HAP-1 (cell line): ENCODE data around the gene ABITRAM.
"Not testable (repeated sequence)": the region's sequence is repeated elsewhere in the genome, so short reads cannot be mapped to it uniquely, and the experiment has no call there.

ENCODE experiments used
- DNase-seq, 2 experiments: peaks; one replicate each; pipeline ENCODE4 v3.0.0-alpha.2; 2016 to 2020; ENCODE audit warnings: low spot score in 2 of 2
- H3K27me3 ChIP-seq: fragments of 250-450 bp; sonication (Bioruptor Pico); 2 replicates; pipeline ENCODE4 v1.5.1; 2020; ENCODE audit warnings: low read depth, mild to moderate bottlenecking, moderate library complexity
- H3K36me3 ChIP-seq: fragments of 250-450 bp; sonication (Bioruptor Pico); replicated peaks from 2 replicates; pipeline ENCODE4 v1.5.1; 2020; ENCODE audit warnings: mild to moderate bottlenecking
- H3K4me1 ChIP-seq: fragments of 250-450 bp; sonication (Bioruptor Pico); 2 replicates; pipeline ENCODE4 v1.5.1; 2020; ENCODE audit warnings: mild to moderate bottlenecking
- H3K4me3 ChIP-seq: fragments of 250-450 bp; sonication (Bioruptor Pico); 2 replicates; pipeline ENCODE4 v1.5.1; 2020; ENCODE audit warnings: mild to moderate bottlenecking, moderate library complexity
- H3K9me3 ChIP-seq: fragments of 250-450 bp; sonication (Bioruptor Pico); 2 replicates; pipeline ENCODE4 v1.5.1; 2020; ENCODE audit warnings: mild to moderate bottlenecking, moderate library complexity
- in situ Hi-C: fragments of 300-500 bp; cut with MboI; formaldehyde crosslinking; loops from 3 replicates; pipeline ENCODE4 v1.14.3; 2020; ENCODE audit warnings: low sequenced_read_pairs, inconsistent platforms, mixed read lengths

The ABITRAM gene

GRCh38 chr9:108934323-108934893, at the start of gene ABITRAM:
Gene ABITRAM (plus strand): TSS chr9:108934400. CDS start chr9:108934487, 87 bp downstream.
- peak; percentile 79 to 80 for DNase-seq
- Histone ChIP-seq H3K4me1 (peaks cover 19% of the 10 kb centered on the region), H3K4me3 (peak within 1 kb of the TSS; percentile 95), H3K36me3 (peaks cover 13% of the 10 kb centered on the region), H3K9me3 (no peaks in the 10 kb centered on the region), H3K27me3 (no peaks in the 10 kb centered on the region)
- in situ Hi-C loops: no loop called here

GRCh38 chr9:108884701-108885100, 49.5 kb upstream of the ABITRAM start:
- no peaks in the 10 kb centered on the region for H3K4me1 ChIP-seq
- no peaks in the 10 kb centered on the region for H3K27me3 ChIP-seq
- H3K4me3 ChIP-seq: no peak overlapping the region
- H3K9me3 ChIP-seq: no peaks in the 10 kb centered on the region
- in situ Hi-C loops: no loop called here
- H3K36me3 ChIP-seq: peaks cover 46% of the 10 kb centered on the region
- DNase-seq: no peak

GRCh38 chr9:108885643-108886348, 48.4 kb upstream of the ABITRAM start:
- DNase-seq: peak; percentile 23 to 58
- Histone ChIP-seq H3K36me3 (peaks cover 43% of the 10 kb centered on the region), H3K9me3 (no peaks in the 10 kb centered on the region), H3K4me1 (no peaks in the 10 kb centered on the region), H3K27me3 (no peaks in the 10 kb centered on the region), H3K4me3 (no peak overlapping the region)
- in situ Hi-C loops: no loop called here

DNA sequence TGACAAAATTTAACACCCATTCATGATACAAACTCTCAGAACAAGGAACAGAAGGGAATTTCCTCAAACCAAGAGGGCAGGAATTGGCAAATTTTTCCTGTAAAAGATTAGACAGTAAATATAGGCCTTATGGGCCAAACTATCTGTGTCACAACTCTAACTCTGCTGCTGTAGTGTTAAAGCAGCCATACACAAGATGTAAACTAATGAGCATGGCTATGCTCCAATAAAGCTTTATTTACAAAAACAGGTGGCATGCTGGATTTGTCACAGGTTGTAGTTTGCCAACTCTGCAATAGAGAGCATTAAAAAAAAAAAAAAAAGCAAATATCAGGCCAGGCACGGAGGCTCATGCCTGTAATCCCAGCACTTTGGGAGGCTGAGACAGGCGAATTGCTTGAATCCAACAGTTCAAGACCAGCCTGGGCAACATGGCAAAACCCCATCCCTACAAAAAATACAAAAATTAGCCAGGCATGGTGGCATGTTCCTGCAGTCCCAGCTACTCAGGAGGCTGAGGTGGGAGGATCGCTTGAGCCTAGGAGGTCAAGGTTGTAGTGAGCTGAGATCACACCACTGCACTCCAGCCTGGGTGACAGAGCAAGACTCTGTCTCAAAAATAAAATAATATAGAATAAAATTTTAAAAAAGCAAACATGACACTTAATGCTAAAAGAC, 47.5 kb upstream of the ABITRAM start:
- H3K4me3 ChIP-seq, H3K27me3 ChIP-seq, H3K4me1 ChIP-seq, in situ Hi-C loops, H3K9me3 ChIP-seq, DNase-seq: not testable (repeated sequence)
- peaks cover 47% of the 10 kb centered on the region for H3K36me3 ChIP-seq

DNA sequence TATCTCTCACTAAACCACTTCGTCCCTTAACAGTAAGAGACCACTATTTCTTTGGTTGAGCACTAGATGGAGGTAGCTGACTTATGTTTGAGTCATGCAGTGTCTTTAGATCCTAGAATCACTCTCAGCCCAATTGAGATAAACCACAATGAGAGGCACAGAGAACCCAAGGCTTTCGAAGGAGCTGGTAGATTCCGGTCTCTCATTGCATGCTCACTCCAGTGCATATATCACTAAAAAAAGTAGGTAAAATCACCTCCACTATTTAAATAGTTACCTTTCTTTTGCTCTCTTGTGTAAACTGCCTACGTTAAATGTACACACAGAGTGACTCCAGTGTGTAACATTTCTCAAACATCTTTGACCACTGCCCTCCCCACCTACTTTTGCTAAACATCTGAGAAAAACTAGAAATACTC, 44.5 kb upstream of the ABITRAM start:
- Histone ChIP-seq H3K4me1 (no peaks in the 10 kb centered on the region), H3K36me3 (peaks cover 73% of the 10 kb centered on the region), H3K4me3 (no peak overlapping the region), H3K27me3 (no peaks in the 10 kb centered on the region), H3K9me3 (no peaks in the 10 kb centered on the region)
- DNase-seq: no peak
- in situ Hi-C loops: no loop called here

DNA sequence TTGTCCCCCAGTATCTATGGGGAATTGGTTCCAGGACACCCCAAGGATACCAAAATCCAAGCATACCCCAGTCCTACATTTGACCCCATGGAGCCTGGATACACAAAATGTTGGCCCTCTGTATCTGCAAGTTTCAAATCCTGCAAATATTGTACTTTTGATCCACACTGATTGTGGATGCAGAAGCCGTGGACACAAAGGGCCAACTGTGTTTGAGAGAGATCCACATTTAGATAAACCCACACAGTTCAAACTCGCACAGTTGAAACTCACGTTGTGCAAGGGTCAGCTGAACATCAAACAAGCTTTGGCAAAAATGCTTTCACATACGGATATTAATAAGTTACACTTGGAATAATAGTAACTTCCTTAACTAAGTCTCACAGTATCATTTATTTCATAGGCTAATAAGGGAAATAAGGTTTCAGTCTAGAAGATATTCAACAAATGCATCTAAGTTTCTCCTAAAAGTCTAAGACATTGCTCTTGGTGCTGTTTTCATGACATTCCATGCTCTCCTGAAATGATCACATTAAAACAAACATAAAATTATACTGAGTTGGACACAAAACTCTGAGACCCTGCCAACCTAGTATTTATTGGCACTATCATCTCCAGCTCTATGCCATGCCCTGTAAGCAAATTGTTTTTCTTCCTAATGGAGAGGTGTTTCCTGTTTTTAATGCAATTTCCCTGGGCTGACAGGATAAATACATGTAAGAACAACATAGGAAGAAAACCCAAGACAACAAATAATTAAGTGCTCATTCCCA, 39.8 kb upstream of the ABITRAM start:
- no peaks in the 10 kb centered on the region for H3K9me3 ChIP-seq
- no peak overlapping the region for H3K4me3 ChIP-seq
- DNase-seq: no peak
- no peaks in the 10 kb centered on the region for H3K27me3 ChIP-seq
- no peaks in the 10 kb centered on the region for H3K4me1 ChIP-seq
- peaks cover 88% of the 10 kb centered on the region for H3K36me3 ChIP-seq
- in situ Hi-C loops: no loop called here

- no peaks in the 10 kb centered on the region for H3K9me3 ChIP-seq
- in situ Hi-C loops: no loop called here
- peaks cover 85% of the 10 kb centered on the region for H3K36me3 ChIP-seq
- H3K4me1 ChIP-seq: no peaks in the 10 kb centered on the region
- no peak for DNase-seq
- H3K27me3 ChIP-seq: no peaks in the 10 kb centered on the region
- no peak overlapping the region for H3K4me3 ChIP-seq
These were observed 36.7 kb upstream of the ABITRAM start for GRCh38 chr9:108897324-108898096.

GRCh38 chr9:108899023-108899695, 35.0 kb upstream of the ABITRAM start:
- H3K9me3 ChIP-seq, DNase-seq, H3K27me3 ChIP-seq, in situ Hi-C loops, H3K4me3 ChIP-seq, H3K4me1 ChIP-seq: not testable (repeated sequence)
- H3K36me3 ChIP-seq: peaks cover 82% of the 10 kb centered on the region

DNA sequence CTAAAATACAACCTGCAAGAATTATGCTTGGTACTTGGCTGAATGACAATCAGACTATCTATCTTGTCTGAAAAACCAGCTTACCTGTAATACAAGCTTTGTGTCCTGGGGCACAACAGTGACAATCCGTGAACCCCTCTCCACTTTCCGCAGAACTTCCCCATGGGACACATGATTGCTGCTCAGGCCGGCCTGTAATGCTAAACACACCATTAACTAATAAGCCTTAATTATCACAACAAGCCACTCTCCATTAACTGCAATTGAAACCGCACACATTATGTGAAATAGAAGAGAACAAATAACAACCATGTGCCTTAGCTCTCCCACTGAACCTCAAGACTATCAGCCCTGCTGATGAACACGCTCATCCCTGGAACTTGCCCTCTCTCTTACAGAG, 34.0 kb upstream of the ABITRAM start:
- DNase-seq: no peak
- Histone ChIP-seq H3K4me1 (no peaks in the 10 kb centered on the region), H3K9me3 (no peaks in the 10 kb centered on the region), H3K36me3 (peaks cover 80% of the 10 kb centered on the region), H3K4me3 (no peak overlapping the region), H3K27me3 (no peaks in the 10 kb centered on the region)
- in situ Hi-C loops: no loop called here

DNA sequence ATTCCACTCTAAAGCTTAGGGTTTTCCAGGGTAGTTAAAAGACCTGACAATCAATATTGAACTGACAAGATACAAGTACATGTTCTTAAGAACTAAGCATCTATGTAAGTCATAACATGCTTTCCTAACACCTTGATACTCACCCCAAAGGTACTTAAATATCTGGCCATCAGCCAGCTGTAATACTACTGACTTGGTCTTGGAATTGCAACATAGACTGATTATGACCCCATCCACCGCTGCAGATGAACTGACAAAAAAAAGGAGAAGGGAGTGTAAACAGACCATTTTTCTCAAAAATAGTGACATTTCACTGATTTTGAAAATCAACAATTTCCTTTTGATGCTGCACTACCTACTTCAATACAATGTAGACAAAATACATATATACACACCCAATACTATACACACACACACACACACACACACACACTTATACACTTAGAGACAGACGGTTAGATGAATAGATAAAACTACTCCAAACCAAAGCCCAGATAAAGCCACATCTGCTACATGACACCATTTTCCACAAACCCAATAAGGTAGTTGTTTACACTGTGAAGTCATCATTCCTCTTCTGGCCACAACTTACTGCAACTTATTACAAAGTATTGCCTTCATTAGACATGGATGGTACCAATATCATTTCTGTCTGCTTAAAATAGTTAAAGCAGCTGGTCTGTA, 30.6 kb upstream of the ABITRAM start:
- Histone ChIP-seq H3K36me3 (peaks cover 83% of the 10 kb centered on the region), H3K4me1 (no peaks in the 10 kb centered on the region)
- in situ Hi-C loops: no loop called here

GRCh38 chr9:108904161-108904560, 30.0 kb upstream of the ABITRAM start:
- Histone ChIP-seq H3K36me3 (peaks cover 81% of the 10 kb centered on the region), H3K4me1 (no peaks in the 10 kb centered on the region), H3K27me3 (no peaks in the 10 kb centered on the region), H3K9me3 (no peaks in the 10 kb centered on the region), H3K4me3 (no peak overlapping the region)
- DNase-seq: no peak
- in situ Hi-C loops: no loop called here

More for the DNA sequence above, 30.6 kb upstream of the ABITRAM start:
- Histone ChIP-seq H3K9me3 (no peaks in the 10 kb centered on the region), H3K27me3 (no peaks in the 10 kb centered on the region), H3K4me3 (no peak overlapping the region)
- no peak for DNase-seq

GRCh38 chr9:108905494-108905893, 28.7 kb upstream of the ABITRAM start:
- no peak for DNase-seq
- Histone ChIP-seq H3K4me1 (no peaks in the 10 kb centered on the region), H3K4me3 (no peak overlapping the region), H3K36me3 (peaks cover 77% of the 10 kb centered on the region), H3K9me3 (no peaks in the 10 kb centered on the region), H3K27me3 (no peaks in the 10 kb centered on the region)
- in situ Hi-C loops: no loop called here
